NCI-H82 (cell line): ENCODE measurements around the gene CLSTN3.
"Not testable (repeated sequence)": the region's sequence is repeated elsewhere in the genome, so short reads cannot be mapped to it uniquely, and the experiment has no call there.

Experiments used
- DNase-seq: peaks from one replicate; lab custom pipeline; 2025; lab: John Stamatoyannopoulos, UW

CLSTN3 gene

GRCh38 chr12:7150841-7151240, 20.7 kb downstream of the CLSTN3 start:
- no peak for DNase-seq

- no peak for DNase-seq
These were observed 21.4 kb downstream of the CLSTN3 start for GRCh38 chr12:7151532-7151931.

- no peak for DNase-seq
These were observed 22.6 kb downstream of the CLSTN3 start for GRCh38 chr12:7152818-7153217.

DNA sequence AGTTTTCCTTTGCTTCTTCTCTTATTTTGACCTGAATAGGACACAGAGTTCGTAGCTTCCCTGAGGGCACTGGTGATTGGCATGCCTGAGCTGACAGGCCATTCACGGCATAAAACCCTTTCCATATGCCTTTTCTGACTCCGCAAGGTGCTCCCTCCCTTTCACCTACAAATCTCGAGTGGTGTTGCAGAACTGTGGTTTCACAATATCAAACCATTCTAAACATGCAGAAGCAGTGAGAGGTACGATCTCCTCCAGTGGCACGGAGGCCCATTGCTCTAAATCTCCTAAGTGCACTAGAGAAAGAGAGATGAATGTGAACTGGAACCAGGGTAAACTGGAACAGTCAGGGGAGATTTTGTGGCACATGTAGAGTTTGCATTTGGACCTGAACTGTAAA, 23.9 kb downstream of the CLSTN3 start:
- DNase-seq, result no peak

DNA sequence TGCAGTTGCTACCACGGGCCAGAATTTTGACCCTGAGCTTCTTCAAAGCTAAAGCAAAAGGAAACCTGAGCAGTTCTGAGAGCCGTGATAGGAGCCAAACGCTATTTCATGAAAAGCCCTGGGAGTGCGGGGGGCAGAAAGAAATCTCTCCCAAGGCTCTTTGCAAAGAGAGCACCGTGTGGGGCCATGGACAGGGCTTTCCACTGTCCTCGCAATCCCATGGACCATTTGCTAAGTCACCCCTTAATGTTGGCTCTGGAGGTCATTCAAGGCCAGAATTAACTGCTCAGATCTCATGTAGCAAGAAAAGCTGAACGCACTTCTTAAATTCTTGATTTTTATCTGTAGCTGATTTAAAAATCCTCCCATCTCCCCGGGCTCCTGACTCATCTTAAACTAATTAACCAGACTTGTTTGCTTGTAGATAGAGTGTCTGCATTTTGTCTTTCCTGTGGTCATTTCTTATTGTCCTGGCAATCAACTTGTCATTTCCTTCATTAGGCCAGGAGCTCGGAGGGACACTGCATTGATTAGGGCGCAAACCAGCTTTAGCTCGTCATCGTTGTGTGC, 24.8 kb downstream of the CLSTN3 start:
- DNase-seq, result no peak

GRCh38 chr12:7155471-7156034, 25.4 kb downstream of the CLSTN3 start:
- DNase-seq, result peak; percentile 80

- no peak for DNase-seq
These were observed 26.4 kb downstream of the CLSTN3 start for GRCh38 chr12:7156259-7157197.

GRCh38 chr12:7157391-7157790, 27.2 kb downstream of the CLSTN3 start:
- DNase-seq, result no peak

DNA sequence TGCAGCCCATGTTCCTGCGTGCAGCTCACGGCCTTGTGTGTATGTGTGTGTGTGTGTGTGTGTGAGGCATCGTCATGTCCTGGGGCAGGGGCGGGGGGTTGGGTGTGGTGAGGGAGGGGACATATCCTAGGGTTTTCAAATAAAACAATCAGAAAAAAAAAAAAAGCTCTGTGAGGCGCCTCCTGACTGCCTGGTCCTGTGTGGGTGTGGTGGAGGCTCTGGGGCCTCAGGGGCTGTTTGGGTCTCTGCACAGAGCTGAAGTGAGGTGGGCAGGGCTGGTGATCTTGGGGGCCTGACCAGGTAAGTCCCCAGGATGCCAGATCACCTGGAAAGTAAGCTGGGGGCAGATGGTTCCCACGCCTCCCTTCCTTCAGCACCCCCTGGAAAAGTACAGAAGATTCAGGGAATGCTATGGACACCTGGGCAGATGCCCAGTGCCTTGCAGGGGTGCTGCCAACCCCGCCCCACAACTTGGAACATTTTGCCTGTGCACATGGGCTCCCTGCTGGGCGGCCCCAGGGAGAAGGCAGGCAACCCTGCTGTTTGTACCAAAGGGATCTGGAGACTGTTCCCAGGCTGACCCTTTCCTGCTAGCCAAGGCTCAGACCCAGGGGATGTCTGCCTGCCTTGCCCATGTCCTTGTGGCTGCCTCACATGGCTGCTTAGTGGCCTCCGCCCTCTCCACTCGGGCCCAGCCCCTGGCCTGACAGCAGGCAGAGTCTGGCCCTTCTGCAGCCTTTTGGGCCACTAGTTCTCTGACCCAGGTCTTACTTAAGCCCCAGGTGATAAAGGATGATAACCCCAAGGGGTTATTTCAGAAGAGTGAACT, 28.8 kb downstream of the CLSTN3 start:
- no peak for DNase-seq

GRCh38 chr12:7160183-7160582, 30.0 kb downstream of the CLSTN3 start:
- no peak for DNase-seq

DNA sequence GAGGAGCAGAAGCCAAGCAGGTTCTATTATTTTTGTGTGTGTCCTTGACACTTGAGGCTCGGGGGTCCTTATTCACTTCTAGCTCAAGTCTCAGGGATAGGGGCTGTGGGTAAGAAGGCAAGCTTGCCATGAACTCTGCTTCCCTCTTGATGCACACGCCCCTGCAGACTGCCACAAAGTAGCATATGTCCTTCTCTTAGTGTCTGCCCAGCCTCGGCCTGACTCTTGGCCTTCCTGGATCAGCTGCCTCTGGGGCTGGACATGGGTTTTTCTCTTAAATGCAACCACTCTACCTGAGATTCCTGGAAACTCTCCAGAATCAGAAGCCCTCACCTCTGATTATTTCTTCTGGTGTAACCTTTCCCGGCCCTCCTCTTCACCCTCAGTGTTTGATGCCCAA, 31.2 kb downstream of the CLSTN3 start:
- no peak for DNase-seq

- no peak for DNase-seq
These were observed 31.6 kb downstream of the CLSTN3 start for GRCh38 chr12:7161811-7162210.

- DNase-seq, result peak; percentile 68
These were observed 32.5 kb downstream of the CLSTN3 start for GRCh38 chr12:7162691-7163114.

DNA sequence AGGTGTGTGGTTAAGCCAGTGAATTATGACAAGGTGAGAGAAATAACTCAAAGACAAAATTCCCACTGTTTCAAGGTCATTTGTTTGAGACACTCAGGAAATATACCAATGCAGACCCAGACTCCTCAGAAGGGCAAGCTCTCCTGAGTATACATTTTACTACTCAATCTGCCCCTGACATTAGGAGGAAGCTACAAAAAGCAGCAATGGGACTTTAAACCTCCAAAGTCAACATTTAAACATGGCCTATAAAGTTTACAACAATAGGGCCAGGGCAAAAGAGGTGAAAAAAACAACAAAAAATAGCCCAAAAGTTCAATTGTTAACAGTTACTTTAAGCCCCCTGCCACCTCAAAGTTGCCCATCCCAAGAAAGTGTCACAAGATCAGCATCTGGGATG, 39.8 kb downstream of the CLSTN3 start:
- DNase-seq, result no peak

GRCh38 chr12:7171854-7172253, 41.7 kb downstream of the CLSTN3 start:
- no peak for DNase-seq

DNA sequence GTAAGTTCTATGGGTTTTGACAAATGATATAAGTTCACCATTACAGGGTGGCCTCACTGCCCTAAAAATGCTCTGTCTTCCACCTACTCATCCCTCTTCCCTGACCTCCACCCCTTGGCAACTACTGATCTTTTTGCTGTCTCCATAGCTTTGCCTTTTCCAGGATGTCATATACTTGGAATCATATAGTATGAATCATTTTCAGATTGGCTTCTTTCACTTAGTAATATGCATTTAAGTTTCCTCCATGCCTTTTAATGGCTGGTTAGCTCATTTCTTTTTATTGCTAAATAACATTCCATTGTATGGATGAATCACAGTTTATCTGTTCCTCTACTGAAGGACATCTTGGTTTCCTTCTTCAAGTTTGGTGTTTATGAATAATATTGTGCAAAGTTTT, 45.3 kb downstream of the CLSTN3 start:
- no peak for DNase-seq

DNA sequence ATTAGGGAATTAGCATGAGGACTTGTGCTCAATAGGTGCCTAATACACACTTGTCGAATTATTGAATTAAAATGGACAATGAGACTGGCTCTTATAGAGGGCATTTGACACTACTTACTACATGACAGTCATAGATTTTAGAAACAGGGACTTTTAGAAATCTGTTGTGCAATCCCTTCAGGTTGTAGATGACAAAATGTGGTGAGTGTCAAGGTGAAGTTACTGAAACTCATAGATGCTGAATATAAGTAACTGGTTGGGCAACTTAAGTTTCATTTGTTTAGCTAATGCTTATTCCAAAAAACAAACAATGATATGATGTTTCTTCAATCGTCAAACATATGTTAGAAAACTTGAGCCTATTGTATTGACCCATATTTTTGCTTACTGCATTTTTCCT, 46.4 kb downstream of the CLSTN3 start:
- DNase-seq, result no peak

DNA sequence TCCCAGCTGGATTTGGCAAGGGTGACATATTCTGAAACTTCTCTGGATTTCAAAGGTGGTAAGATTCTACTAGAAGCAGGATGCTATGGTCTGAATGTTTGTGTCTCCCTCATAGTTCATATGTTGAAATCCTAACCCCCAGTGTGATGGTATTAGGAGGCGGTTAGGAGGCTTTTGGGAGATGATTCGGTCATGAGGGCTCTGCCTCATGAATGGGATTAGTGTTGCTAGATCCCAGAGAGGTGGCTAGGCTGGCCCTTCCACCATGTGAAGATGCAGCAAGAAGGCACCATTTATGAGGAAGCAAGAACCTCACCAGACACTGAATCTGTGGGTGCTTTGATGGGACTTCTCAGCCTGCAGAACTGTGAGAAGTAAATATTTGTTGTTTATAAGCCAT, 48.3 kb downstream of the CLSTN3 start:
- DNase-seq, result no peak

- no peak for DNase-seq
These were observed 50.5 kb downstream of the CLSTN3 start for GRCh38 chr12:7180685-7181084.

GRCh38 chr12:7186058-7186457, 55.9 kb downstream of the CLSTN3 start:
- DNase-seq, result not testable (repeated sequence)

- DNase-seq, result peak; percentile 86
These were observed 58.6 kb downstream of the CLSTN3 start for GRCh38 chr12:7188562-7189397.
